SJCRH30 (cell line): ENCODE data around the gene SERPINB5. TPM values are rescaled to one million over a fixed set of nuclear protein-coding genes. Genes with fewer than 3 reads are reported as not detected.

Experiments
- DNase-seq, 2 experiments: peaks; one replicate each; pipeline ENCODE4 v3.0.0-alpha.2; 2015 to 2020
- H3K27ac ChIP-seq: fragments of 250-450 bp; sonication (Bioruptor Pico); 2 replicates; pipeline ENCODE4 v1.5.1; 2020; ENCODE audit warnings: mild to moderate bottlenecking, moderate library complexity
- H3K27me3 ChIP-seq: fragments of 250-450 bp; sonication (Bioruptor Pico); 2 replicates; pipeline ENCODE4 v1.5.1; 2020; ENCODE audit warnings: mild to moderate bottlenecking, moderate library complexity
- H3K36me3 ChIP-seq: fragments of 250-450 bp; sonication (Bioruptor Pico); 2 replicates; pipeline ENCODE4 v1.5.1; 2020; ENCODE audit warnings: mild to moderate bottlenecking, moderate library complexity
- H3K4me1 ChIP-seq: fragments of 250-450 bp; sonication (Bioruptor Pico); 2 replicates; pipeline ENCODE4 v1.5.1; 2020; ENCODE audit warnings: mild to moderate bottlenecking, moderate library complexity
- H3K4me3 ChIP-seq: fragments of 250-450 bp; sonication (Bioruptor Pico); 2 replicates; pipeline ENCODE4 v1.5.1; 2020; ENCODE audit warnings: mild to moderate bottlenecking, moderate library complexity
- H3K9me3 ChIP-seq: fragments of 250-450 bp; sonication (Bioruptor Pico); replicated peaks from 2 replicates; pipeline ENCODE4 v1.5.1; 2020; ENCODE audit warnings: mild to moderate bottlenecking, moderate library complexity
- total RNA-seq: library from RNA; depleted of rRNA; stranded (reverse); fragments of >200 nt; shearing (Covaris generic); gene quantifications from 2 replicates; pipeline ENCODE4 v1.2.3, GENCODE V29; 2014; rRNA removed

SERPINB5 gene
- not detected in 2 replicates for total RNA-seq

DNA sequence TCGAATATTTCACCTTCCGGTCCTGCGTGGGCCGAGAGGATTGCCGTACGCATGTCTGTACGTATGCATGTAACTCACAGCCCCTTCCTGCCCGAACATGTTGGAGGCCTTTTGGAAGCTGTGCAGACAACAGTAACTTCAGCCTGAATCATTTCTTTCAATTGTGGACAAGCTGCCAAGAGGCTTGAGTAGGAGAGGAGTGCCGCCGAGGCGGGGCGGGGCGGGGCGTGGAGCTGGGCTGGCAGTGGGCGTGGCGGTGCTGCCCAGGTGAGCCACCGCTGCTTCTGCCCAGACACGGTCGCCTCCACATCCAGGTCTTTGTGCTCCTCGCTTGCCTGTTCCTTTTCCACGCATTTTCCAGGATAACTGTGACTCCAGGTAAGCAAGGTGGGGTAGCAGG lies at the start of gene SERPINB5:
Gene SERPINB5, plus strand, starts transcription at position 291 of the 400 bp plus-strand sequence. CDS start 7,471 bp downstream, outside the sequence.
- H3K4me3 ChIP-seq = no peak within 1 kb of the TSS
- H3K4me1 ChIP-seq = no peaks in the 10 kb centered on the region

DNA sequence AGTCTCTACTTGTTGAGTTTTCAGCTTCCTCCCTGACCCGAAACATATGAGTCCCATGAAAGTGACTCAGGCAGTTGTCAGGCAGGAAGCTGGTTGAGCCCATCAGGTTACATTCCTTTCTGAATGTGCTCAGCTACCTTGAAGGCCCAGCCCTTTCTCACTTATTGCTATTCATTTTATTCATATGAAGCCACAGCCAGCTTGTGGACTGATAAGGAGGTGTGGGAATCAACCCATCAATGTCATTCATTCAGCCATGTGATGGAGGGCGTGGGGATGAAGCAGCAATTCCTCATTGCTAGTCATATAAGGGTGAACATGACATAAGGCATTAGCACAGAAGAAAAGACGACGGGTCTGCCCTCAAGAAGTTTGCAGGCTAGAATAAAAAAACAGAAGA lies 49.2 kb upstream of the SERPINB5 start:
- DNase-seq = no peak
- Histone ChIP-seq H3K27me3 (no peaks in the 10 kb centered on the region), H3K9me3 (no peaks in the 10 kb centered on the region), H3K4me1 (no peaks in the 10 kb centered on the region), H3K36me3 (no peaks in the 10 kb centered on the region), H3K27ac (no peak overlapping the region), H3K4me3 (no peak overlapping the region)

More for the DNA sequence above, at the start of gene SERPINB5:
- Histone ChIP-seq H3K27ac (no peak within 1 kb of the TSS), H3K36me3 (no peaks in the 10 kb centered on the region), H3K9me3 (no peaks in the 10 kb centered on the region), H3K27me3 (no peaks in the 10 kb centered on the region)
- DNase-seq = no peak

DNA sequence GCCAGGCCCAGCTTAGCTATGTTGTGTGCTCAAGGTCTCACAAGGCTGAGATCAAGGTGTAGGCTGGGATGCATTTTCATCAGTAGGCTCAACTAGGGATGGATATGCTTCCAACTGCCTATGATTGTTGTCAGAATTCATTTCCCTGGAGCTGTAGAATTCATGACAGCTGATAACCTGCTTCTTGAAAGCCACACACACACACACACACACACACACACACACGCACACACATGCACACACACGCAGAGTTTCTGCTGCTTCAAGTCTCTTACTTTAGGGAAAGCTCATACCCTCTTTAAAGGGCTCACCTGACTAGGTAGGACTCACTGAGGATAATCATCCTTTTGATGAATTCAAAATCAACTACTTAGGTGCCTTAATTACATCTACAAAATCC lies 46.2 kb upstream of the SERPINB5 start:
- Histone ChIP-seq H3K4me1 (no peaks in the 10 kb centered on the region), H3K9me3 (no peaks in the 10 kb centered on the region), H3K36me3 (no peaks in the 10 kb centered on the region), H3K27ac (no peak overlapping the region), H3K27me3 (no peaks in the 10 kb centered on the region), H3K4me3 (no peak overlapping the region)
- DNase-seq = no peak

GRCh38 chr18:63431180-63431579 lies 45.6 kb upstream of the SERPINB5 start:
- no peak for DNase-seq
- Histone ChIP-seq H3K27ac (no peak overlapping the region), H3K4me1 (no peaks in the 10 kb centered on the region), H3K27me3 (no peaks in the 10 kb centered on the region), H3K36me3 (no peaks in the 10 kb centered on the region), H3K4me3 (no peak overlapping the region), H3K9me3 (no peaks in the 10 kb centered on the region)

GRCh38 chr18:63433334-63433866 lies 43.4 kb upstream of the SERPINB5 start:
- Histone ChIP-seq H3K36me3 (no peaks in the 10 kb centered on the region), H3K27me3 (no peaks in the 10 kb centered on the region), H3K9me3 (no peaks in the 10 kb centered on the region), H3K4me1 (no peaks in the 10 kb centered on the region), H3K27ac (no peak overlapping the region), H3K4me3 (no peak overlapping the region)
- no peak for DNase-seq

GRCh38 chr18:63438181-63438580 lies 38.6 kb upstream of the SERPINB5 start:
- DNase-seq = no peak
- no peak overlapping the region for H3K4me3 ChIP-seq

GRCh38 chr18:63439334-63439733 lies 37.4 kb upstream of the SERPINB5 start:
- Histone ChIP-seq H3K27me3 (no peaks in the 10 kb centered on the region), H3K9me3 (no peaks in the 10 kb centered on the region), H3K36me3 (no peaks in the 10 kb centered on the region), H3K4me3 (no peak overlapping the region), H3K27ac (no peak overlapping the region), H3K4me1 (no peaks in the 10 kb centered on the region)
- DNase-seq = peak; percentile 12 to 57

More at GRCh38 chr18:63438181-63438580, 38.6 kb upstream of the SERPINB5 start:
- Histone ChIP-seq H3K27ac (no peak overlapping the region), H3K36me3 (no peaks in the 10 kb centered on the region), H3K4me1 (no peaks in the 10 kb centered on the region), H3K27me3 (no peaks in the 10 kb centered on the region), H3K9me3 (no peaks in the 10 kb centered on the region)

DNA sequence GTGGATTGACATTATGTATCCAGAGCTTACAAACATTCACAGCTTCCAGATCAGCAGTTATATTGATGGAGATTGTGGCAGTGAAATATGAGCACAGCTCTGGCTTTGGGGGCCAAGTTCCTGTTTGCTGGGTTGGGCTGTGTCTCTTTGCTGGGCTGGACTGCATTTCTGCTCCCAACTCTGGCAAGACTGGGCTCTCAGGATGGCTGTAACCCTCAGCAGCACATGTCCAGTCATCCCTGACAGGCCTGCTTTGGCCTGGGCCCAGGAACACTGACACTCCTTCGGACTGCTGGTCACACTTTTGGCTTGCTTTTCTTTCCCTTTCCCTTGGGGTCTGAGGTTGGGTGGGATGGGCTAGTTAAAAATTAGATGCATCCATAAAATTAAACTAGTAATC lies 36.5 kb upstream of the SERPINB5 start:
- Histone ChIP-seq H3K4me1 (no peaks in the 10 kb centered on the region), H3K27me3 (no peaks in the 10 kb centered on the region), H3K36me3 (no peaks in the 10 kb centered on the region), H3K27ac (no peak overlapping the region), H3K4me3 (no peak overlapping the region), H3K9me3 (no peaks in the 10 kb centered on the region)
- no peak for DNase-seq

- H3K27me3 ChIP-seq = no peaks in the 10 kb centered on the region
- no peak for DNase-seq
- no peaks in the 10 kb centered on the region for H3K9me3 ChIP-seq
- H3K4me1 ChIP-seq = no peaks in the 10 kb centered on the region
- no peaks in the 10 kb centered on the region for H3K36me3 ChIP-seq
- H3K4me3 ChIP-seq = no peak overlapping the region
- no peak overlapping the region for H3K27ac ChIP-seq
Measured at GRCh38 chr18:63440881-63441280, 35.9 kb upstream of the SERPINB5 start.

DNA sequence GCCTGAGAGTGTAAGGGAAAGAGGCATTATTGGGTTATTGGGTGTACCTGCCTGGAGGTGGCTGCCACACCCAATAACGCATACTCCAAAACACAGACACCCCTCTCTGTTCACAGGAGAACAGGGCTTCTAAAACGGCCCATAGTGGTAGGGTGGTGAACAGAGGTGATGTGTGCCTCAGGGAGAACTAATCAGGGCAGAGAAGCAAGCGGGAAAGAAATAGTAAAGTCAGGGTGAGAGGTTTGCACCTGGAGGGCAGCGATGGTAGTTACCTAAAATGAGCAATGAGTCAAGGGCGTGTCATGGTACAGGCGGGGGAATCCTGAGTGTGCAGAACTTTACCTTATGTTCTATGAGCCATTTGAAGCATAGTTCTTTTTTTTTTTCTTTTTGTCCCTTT lies 32.9 kb upstream of the SERPINB5 start:
- no peaks in the 10 kb centered on the region for H3K9me3 ChIP-seq
- no peaks in the 10 kb centered on the region for H3K4me1 ChIP-seq
- no peaks in the 10 kb centered on the region for H3K36me3 ChIP-seq
- H3K4me3 ChIP-seq = no peak overlapping the region
- H3K27ac ChIP-seq = no peak overlapping the region
- DNase-seq = no peak
- H3K27me3 ChIP-seq = no peaks in the 10 kb centered on the region

DNA sequence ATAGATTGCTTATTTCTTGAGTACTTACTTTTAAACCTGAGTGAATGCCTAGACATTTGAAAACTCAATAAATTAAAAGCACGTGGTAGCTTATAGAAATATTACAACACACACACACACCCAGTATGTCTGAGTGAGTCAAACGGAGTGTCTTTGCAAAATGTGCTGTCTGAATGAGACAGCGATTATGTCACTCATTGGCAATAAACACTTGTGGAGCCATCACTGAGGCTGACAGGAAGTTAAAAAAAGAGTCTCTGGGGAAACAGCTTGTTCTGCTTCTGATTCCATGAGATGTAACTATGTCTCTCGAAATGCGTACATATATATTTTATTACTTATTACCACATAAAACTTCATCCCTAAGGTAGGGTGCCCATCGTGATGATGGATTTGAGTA lies 32.2 kb upstream of the SERPINB5 start:
- Histone ChIP-seq H3K9me3 (no peaks in the 10 kb centered on the region), H3K4me1 (no peaks in the 10 kb centered on the region), H3K4me3 (no peak overlapping the region), H3K36me3 (no peaks in the 10 kb centered on the region), H3K27me3 (no peaks in the 10 kb centered on the region), H3K27ac (no peak overlapping the region)
- no peak for DNase-seq

- Histone ChIP-seq H3K4me1 (no peaks in the 10 kb centered on the region), H3K27me3 (no peaks in the 10 kb centered on the region), H3K9me3 (no peaks in the 10 kb centered on the region), H3K36me3 (no peaks in the 10 kb centered on the region), H3K27ac (no peak overlapping the region), H3K4me3 (no peak overlapping the region)
- DNase-seq = no peak
Measured at GRCh38 chr18:63445037-63445436, 31.7 kb upstream of the SERPINB5 start.

DNA sequence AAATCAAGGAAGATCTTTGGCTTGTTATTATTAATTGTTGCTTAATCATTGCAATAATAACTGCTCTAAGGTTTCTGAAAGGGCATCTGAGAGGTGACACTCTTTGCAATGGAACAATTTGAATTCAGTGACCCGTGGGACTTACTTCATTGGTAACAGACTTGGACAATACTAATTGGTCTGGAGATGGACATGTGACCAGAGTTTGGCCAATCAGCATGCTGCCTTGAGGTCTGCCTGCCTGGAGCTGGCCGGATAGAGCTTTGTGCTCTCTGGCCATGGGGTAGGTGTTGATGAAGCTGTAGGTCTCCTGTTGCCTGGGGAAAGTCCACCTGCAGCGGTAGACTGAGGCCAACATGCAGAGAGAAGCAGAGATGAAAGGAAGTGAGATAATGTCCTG lies 30.5 kb upstream of the SERPINB5 start:
- Histone ChIP-seq H3K27me3 (no peaks in the 10 kb centered on the region), H3K4me3 (no peak overlapping the region), H3K36me3 (no peaks in the 10 kb centered on the region), H3K27ac (no peak overlapping the region), H3K4me1 (no peaks in the 10 kb centered on the region), H3K9me3 (no peaks in the 10 kb centered on the region)
- DNase-seq = no peak

DNA sequence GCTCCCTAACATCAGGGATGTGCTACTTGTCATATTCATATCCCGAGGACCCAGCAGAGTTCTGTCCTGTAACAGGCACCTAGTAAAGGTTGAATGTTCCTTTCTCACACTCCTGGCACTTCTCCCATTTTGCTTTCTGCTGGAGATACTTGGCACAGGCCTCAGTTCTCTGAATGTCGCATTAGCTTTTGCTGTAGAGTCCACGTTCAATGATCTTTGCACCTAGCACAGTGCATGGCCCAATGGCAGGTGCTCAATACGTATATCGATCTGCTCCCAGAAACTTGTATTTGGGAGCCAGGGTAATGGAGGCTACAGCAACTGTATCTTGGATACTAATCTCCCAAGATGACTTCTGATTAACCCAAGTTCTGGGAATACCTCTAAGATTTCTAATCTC lies 29.7 kb upstream of the SERPINB5 start:
- H3K36me3 ChIP-seq = no peaks in the 10 kb centered on the region
- H3K27me3 ChIP-seq = no peaks in the 10 kb centered on the region
- no peak for DNase-seq
- no peaks in the 10 kb centered on the region for H3K4me1 ChIP-seq
- no peak overlapping the region for H3K27ac ChIP-seq
- no peak overlapping the region for H3K4me3 ChIP-seq
- H3K9me3 ChIP-seq = no peaks in the 10 kb centered on the region

DNA sequence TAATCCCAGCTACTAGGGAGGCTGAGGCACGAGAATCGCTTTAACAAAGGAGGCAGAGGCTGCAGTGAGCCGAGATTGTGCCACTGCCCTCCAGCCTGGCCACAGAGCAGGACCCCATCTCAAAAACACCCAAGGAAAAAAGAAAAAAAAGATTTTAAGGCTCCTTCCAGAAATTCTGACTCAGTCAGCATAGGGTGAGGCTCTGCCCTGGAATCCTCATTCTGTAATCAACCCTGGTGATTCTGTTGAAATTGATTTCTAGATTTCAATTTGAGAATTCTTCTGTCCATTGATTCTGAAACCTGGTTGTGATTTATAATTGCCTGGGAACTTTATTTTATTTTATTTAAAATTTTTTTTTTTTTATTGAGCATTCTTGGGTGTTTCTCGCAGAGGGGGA lies 27.3 kb upstream of the SERPINB5 start:
- H3K36me3 ChIP-seq = no peaks in the 10 kb centered on the region
- H3K9me3 ChIP-seq = no peaks in the 10 kb centered on the region
- DNase-seq = no peak
- H3K4me1 ChIP-seq = no peaks in the 10 kb centered on the region
- H3K4me3 ChIP-seq = no peak overlapping the region
- H3K27me3 ChIP-seq = 0 out of 2 replicates have a peak, but pooled peaks cover 2% of the 10 kb centered on the region
- H3K27ac ChIP-seq = no peak overlapping the region
